WTC11 (cell line): Measurements from ENCODE around the gene TST. TPM values are rescaled to one million over a fixed set of nuclear protein-coding genes. Genes with fewer than 3 reads are reported as not detected.

Experiments
- ATAC-seq: fragments of 200-7000 bp; cut with Tn5 transposase; 2 replicates; pipeline ENCODE4 v1.10.0; 2021; ENCODE audit warnings: mild to moderate bottlenecking, moderate library complexity
- CTCF ChIA-PET: fragments of 300-600 bp; sonication (Branson Sonifier 250); formaldehyde crosslinking; loops from one replicate; lab custom pipeline; 2021; ENCODE audit warnings: antibody characterized with exemption; lab: Charles Lee
- POLR2A ChIA-PET: fragments of 350-600 bp; sonication (Branson Sonifier 250); formaldehyde crosslinking; loops from one replicate; lab custom pipeline; 2021; ENCODE audit warnings: antibody characterized with exemption; lab: Charles Lee
- DNase-seq: peaks from one replicate; pipeline ENCODE4 v3.0.0; 2021; ENCODE audit warnings: low spot score
- H3K27ac Mint-ChIP-seq: 2 replicates; pipeline ENCODE4 v1.8.0; 2021; ENCODE audit warnings: mixed read lengths
- H3K27me3 Mint-ChIP-seq: 2 replicates; pipeline ENCODE4 v1.8.0; 2021; ENCODE audit warnings: low read depth, mild to moderate bottlenecking, moderate library complexity, mixed read lengths
- H3K36me3 Mint-ChIP-seq: 2 replicates; pipeline ENCODE4 v1.8.0; 2021; ENCODE audit warnings: mixed read lengths
- H3K4me1 Mint-ChIP-seq: 2 replicates; pipeline ENCODE4 v1.8.0; 2022; ENCODE audit warnings: mixed read lengths
- H3K4me3 Mint-ChIP-seq: 2 replicates; pipeline ENCODE4 v1.8.0; 2021; ENCODE audit warnings: mild to moderate bottlenecking, moderate library complexity, mixed read lengths
- H3K9me3 Mint-ChIP-seq: 2 replicates; pipeline ENCODE4 v1.8.0; 2021; ENCODE audit warnings: mixed read lengths
- CREB1 ChIP-seq: sonication (generic); formaldehyde crosslinking; IDR thresholded peaks from 2 replicates; pipeline ENCODE4 v1.8.0; 2023; ENCODE audit warnings: mild to moderate bottlenecking, missing genetic modification reagents
- CREM ChIP-seq: sonication (generic); formaldehyde crosslinking; IDR thresholded peaks from 2 replicates; pipeline ENCODE4 v1.8.1; 2022; ENCODE audit warnings: mild to moderate bottlenecking, missing genetic modification reagents, moderate library complexity
- ETV6 ChIP-seq: sonication (generic); formaldehyde crosslinking; IDR thresholded peaks from 2 replicates; pipeline ENCODE4 v1.8.1; 2022; ENCODE audit warnings: mild to moderate bottlenecking, missing genetic modification reagents
- FOXK1 ChIP-seq: sonication (generic); formaldehyde crosslinking; IDR thresholded peaks from 2 replicates; pipeline ENCODE4 v1.8.0; 2022; ENCODE audit warnings: mild to moderate bottlenecking, moderate library complexity, missing genetic modification reagents
- FOXP1 ChIP-seq: sonication (generic); formaldehyde crosslinking; IDR thresholded peaks from 2 replicates; pipeline ENCODE4 v1.8.0; 2022; ENCODE audit warnings: missing genetic modification reagents, mild to moderate bottlenecking, moderate library complexity, borderline replicate concordance
- MXD4 ChIP-seq: fragments of 250-450 bp; sonication (Bioruptor Pico); IDR thresholded peaks from 2 replicates; pipeline ENCODE4 v1.8.0; 2021; ENCODE audit warnings: mild to moderate bottlenecking, moderate library complexity, borderline replicate concordance
- NR3C1 ChIP-seq: sonication (generic); formaldehyde crosslinking; conservative IDR thresholded peaks from 2 replicates; pipeline ENCODE4 v1.8.1; 2023; ENCODE audit warnings: low read depth, mild to moderate bottlenecking, missing genetic modification reagents
- RELA ChIP-seq: sonication (generic); formaldehyde crosslinking; IDR thresholded peaks from 2 replicates; pipeline ENCODE4 v1.8.1; 2022; ENCODE audit warnings: missing genetic modification reagents, mild to moderate bottlenecking, borderline replicate concordance
- SP1 ChIP-seq: sonication (generic); formaldehyde crosslinking; conservative IDR thresholded peaks from 2 replicates; pipeline ENCODE4 v1.8.1; 2022; ENCODE audit warnings: missing genetic modification reagents
- ZNF232 ChIP-seq: sonication (generic); formaldehyde crosslinking; IDR thresholded peaks from 2 replicates; pipeline ENCODE4 v1.8.0; 2022; ENCODE audit warnings: mild to moderate bottlenecking, missing genetic modification reagents
- total RNA-seq: library from RNA; stranded (reverse); gene quantifications from 3 replicates; pipeline ENCODE4 v1.2.3, GENCODE V29; 2021
- TF ChIP-seq, protein P1 (sequence below): sonication (generic); formaldehyde crosslinking; IDR thresholded peaks from 2 replicates; pipeline ENCODE4 v1.8.1; 2023; ENCODE audit warnings: mild to moderate bottlenecking, missing genetic modification reagents, borderline replicate concordance
- TF ChIP-seq, protein P2 (sequence below): fragments of 250-450 bp; sonication (Bioruptor Pico); IDR thresholded peaks from 2 replicates; pipeline ENCODE4 v1.9.0; 2021; ENCODE audit warnings: mild to moderate bottlenecking
- TF ChIP-seq, protein P3 (sequence below): sonication (generic); formaldehyde crosslinking; IDR thresholded peaks from 2 replicates; pipeline ENCODE4 v1.8.0; 2022; ENCODE audit warnings: mild to moderate bottlenecking, missing genetic modification reagents
- TF ChIP-seq, protein P4 (sequence below): sonication (generic); formaldehyde crosslinking; conservative IDR thresholded peaks from 2 replicates; pipeline ENCODE4 v1.8.1; 2023; ENCODE audit warnings: mild to moderate bottlenecking, low read depth, missing genetic modification reagents, moderate library complexity
- TF ChIP-seq, protein P5 (sequence below): fragments of 250-450 bp; sonication (Bioruptor Pico); IDR thresholded peaks from 2 replicates; pipeline ENCODE4 v1.9.0; 2021; ENCODE audit warnings: mild to moderate bottlenecking, borderline replicate concordance

The TST gene
- total RNA-seq, 1 experiment from 2014 or later = 24.4 TPM

DNA sequence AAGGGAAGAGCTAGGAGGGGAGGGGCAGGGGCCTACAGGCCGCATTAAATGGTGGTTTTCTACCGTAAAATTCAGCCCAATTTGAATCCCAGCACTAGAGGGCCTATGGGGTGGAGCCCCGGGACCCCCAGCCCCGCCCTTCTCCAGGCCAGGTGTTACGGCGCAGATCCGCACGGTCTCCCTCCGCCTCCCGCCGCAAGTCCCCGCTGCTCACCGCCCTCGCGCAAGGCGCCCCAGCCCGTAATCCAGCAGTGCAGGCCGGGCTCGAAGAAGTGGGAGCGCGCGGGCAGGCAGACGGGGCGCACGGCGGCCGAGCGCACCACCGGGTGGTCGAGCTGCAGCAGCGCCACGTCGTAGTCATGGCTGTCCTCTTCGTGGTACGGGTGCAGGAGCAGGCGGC, 49.6 kb upstream of the TST start (continued):
- TF ChIP-seq CREM (CRISPR knock-in tag) (no peak), SP1 (CRISPR knock-in tag) (peak; percentile 64), ZNF232 (CRISPR knock-in tag) (peak; percentile 44; the same call in 1 of the 2 replicates)
- TF ChIP-seq, protein P1, sequence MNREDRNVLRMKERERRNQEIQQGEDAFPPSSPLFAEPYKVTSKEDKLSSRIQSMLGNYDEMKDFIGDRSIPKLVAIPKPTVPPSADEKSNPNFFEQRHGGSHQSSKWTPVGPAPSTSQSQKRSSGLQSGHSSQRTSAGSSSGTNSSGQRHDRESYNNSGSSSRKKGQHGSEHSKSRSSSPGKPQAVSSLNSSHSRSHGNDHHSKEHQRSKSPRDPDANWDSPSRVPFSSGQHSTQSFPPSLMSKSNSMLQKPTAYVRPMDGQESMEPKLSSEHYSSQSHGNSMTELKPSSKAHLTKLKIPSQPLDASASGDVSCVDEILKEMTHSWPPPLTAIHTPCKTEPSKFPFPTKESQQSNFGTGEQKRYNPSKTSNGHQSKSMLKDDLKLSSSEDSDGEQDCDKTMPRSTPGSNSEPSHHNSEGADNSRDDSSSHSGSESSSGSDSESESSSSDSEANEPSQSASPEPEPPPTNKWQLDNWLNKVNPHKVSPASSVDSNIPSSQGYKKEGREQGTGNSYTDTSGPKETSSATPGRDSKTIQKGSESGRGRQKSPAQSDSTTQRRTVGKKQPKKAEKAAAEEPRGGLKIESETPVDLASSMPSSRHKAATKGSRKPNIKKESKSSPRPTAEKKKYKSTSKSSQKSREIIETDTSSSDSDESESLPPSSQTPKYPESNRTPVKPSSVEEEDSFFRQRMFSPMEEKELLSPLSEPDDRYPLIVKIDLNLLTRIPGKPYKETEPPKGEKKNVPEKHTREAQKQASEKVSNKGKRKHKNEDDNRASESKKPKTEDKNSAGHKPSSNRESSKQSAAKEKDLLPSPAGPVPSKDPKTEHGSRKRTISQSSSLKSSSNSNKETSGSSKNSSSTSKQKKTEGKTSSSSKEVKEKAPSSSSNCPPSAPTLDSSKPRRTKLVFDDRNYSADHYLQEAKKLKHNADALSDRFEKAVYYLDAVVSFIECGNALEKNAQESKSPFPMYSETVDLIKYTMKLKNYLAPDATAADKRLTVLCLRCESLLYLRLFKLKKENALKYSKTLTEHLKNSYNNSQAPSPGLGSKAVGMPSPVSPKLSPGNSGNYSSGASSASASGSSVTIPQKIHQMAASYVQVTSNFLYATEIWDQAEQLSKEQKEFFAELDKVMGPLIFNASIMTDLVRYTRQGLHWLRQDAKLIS (CRISPR knock-in tag) = no peak

DNA sequence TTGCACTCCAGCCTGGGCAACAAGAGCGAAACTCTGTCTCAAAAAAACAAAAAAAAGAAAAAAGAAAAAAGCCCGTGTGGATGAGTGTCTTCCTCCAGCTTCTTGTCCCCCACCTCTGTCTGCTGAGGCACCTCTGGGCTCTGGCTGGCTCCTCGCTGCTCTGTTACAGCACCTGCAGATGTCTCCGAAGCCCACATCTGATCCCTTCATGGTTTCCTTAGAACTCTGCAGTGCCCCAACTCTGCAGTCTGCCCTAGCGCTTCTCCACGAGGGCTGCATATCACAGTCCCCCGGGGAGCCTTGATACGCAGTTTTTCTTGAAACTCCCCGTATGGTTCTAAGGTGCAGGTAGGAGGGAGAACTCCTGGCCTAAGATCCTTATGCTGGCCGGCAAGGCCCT, 48.2 kb upstream of the TST start:
- Mint-ChIP-seq H3K9me3 (no peaks in the 10 kb centered on the region), H3K27me3 (peaks cover 39% of the 10 kb centered on the region), H3K4me3 (no peak overlapping the region)
- ATAC-seq = no peak
- TF ChIP-seq, protein P2, sequence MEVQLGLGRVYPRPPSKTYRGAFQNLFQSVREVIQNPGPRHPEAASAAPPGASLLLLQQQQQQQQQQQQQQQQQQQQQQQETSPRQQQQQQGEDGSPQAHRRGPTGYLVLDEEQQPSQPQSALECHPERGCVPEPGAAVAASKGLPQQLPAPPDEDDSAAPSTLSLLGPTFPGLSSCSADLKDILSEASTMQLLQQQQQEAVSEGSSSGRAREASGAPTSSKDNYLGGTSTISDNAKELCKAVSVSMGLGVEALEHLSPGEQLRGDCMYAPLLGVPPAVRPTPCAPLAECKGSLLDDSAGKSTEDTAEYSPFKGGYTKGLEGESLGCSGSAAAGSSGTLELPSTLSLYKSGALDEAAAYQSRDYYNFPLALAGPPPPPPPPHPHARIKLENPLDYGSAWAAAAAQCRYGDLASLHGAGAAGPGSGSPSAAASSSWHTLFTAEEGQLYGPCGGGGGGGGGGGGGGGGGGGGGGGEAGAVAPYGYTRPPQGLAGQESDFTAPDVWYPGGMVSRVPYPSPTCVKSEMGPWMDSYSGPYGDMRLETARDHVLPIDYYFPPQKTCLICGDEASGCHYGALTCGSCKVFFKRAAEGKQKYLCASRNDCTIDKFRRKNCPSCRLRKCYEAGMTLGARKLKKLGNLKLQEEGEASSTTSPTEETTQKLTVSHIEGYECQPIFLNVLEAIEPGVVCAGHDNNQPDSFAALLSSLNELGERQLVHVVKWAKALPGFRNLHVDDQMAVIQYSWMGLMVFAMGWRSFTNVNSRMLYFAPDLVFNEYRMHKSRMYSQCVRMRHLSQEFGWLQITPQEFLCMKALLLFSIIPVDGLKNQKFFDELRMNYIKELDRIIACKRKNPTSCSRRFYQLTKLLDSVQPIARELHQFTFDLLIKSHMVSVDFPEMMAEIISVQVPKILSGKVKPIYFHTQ (CRISPR knock-in tag) = no peak
- TF ChIP-seq NR3C1 (CRISPR knock-in tag) = no peak
- TF ChIP-seq, protein P3, sequence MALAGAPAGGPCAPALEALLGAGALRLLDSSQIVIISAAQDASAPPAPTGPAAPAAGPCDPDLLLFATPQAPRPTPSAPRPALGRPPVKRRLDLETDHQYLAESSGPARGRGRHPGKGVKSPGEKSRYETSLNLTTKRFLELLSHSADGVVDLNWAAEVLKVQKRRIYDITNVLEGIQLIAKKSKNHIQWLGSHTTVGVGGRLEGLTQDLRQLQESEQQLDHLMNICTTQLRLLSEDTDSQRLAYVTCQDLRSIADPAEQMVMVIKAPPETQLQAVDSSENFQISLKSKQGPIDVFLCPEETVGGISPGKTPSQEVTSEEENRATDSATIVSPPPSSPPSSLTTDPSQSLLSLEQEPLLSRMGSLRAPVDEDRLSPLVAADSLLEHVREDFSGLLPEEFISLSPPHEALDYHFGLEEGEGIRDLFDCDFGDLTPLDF = no peak
- TF ChIP-seq, protein P4, sequence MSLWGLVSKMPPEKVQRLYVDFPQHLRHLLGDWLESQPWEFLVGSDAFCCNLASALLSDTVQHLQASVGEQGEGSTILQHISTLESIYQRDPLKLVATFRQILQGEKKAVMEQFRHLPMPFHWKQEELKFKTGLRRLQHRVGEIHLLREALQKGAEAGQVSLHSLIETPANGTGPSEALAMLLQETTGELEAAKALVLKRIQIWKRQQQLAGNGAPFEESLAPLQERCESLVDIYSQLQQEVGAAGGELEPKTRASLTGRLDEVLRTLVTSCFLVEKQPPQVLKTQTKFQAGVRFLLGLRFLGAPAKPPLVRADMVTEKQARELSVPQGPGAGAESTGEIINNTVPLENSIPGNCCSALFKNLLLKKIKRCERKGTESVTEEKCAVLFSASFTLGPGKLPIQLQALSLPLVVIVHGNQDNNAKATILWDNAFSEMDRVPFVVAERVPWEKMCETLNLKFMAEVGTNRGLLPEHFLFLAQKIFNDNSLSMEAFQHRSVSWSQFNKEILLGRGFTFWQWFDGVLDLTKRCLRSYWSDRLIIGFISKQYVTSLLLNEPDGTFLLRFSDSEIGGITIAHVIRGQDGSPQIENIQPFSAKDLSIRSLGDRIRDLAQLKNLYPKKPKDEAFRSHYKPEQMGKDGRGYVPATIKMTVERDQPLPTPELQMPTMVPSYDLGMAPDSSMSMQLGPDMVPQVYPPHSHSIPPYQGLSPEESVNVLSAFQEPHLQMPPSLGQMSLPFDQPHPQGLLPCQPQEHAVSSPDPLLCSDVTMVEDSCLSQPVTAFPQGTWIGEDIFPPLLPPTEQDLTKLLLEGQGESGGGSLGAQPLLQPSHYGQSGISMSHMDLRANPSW (CRISPR knock-in tag) = no peak
- TF ChIP-seq, protein P5, sequence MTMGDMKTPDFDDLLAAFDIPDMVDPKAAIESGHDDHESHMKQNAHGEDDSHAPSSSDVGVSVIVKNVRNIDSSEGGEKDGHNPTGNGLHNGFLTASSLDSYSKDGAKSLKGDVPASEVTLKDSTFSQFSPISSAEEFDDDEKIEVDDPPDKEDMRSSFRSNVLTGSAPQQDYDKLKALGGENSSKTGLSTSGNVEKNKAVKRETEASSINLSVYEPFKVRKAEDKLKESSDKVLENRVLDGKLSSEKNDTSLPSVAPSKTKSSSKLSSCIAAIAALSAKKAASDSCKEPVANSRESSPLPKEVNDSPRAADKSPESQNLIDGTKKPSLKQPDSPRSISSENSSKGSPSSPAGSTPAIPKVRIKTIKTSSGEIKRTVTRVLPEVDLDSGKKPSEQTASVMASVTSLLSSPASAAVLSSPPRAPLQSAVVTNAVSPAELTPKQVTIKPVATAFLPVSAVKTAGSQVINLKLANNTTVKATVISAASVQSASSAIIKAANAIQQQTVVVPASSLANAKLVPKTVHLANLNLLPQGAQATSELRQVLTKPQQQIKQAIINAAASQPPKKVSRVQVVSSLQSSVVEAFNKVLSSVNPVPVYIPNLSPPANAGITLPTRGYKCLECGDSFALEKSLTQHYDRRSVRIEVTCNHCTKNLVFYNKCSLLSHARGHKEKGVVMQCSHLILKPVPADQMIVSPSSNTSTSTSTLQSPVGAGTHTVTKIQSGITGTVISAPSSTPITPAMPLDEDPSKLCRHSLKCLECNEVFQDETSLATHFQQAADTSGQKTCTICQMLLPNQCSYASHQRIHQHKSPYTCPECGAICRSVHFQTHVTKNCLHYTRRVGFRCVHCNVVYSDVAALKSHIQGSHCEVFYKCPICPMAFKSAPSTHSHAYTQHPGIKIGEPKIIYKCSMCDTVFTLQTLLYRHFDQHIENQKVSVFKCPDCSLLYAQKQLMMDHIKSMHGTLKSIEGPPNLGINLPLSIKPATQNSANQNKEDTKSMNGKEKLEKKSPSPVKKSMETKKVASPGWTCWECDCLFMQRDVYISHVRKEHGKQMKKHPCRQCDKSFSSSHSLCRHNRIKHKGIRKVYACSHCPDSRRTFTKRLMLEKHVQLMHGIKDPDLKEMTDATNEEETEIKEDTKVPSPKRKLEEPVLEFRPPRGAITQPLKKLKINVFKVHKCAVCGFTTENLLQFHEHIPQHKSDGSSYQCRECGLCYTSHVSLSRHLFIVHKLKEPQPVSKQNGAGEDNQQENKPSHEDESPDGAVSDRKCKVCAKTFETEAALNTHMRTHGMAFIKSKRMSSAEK (CRISPR knock-in tag) = no peak
- TF ChIP-seq ETV6 (CRISPR knock-in tag) = no peak
- TF ChIP-seq FOXK1 (CRISPR knock-in tag) = no peak
- no peak for TF ChIP-seq CREB1 (CRISPR knock-in tag)
- TF ChIP-seq FOXP1 = no peak
- TF ChIP-seq RELA (CRISPR knock-in tag) = no peak
- TF ChIP-seq MXD4 (CRISPR knock-in tag) = no peak
- TF ChIP-seq, all 79 proteins: peak for 0
- Mint-ChIP-seq H3K4me1 (peaks cover 16% of the 10 kb centered on the region), H3K27ac (no peak overlapping the region), H3K36me3 (no peaks in the 10 kb centered on the region)
- POLR2A ChIA-PET = no interaction called here
- CTCF ChIA-PET = interaction anchor here (1.7 to 2.0 kb wide), 2 partner anchors 16 to 132 kb away, joined by 6 to 8 read pairs; partner anchors contain the start of gene KCTD17
- DNase-seq = no peak
